Measurements from ENCODE around the gene GABARAPL1.

GABARAPL1 gene

GRCh38 chr12:10252201-10252600 lies 39.5 kb downstream of the GABARAPL1 start:
- no peak overlapping the region for H3K4me2 ChIP-seq (ENCODE audit: insufficient read depth, low read length, poor library complexity, severe bottlenecking)
- H4K8ac ChIP-seq (ENCODE audit: low read depth, low read length) = no peak overlapping the region
- H3K36me3 ChIP-seq (replicated peaks in 1 of 2; ENCODE audit: control insufficient read depth in 2 of 2, insufficient read depth in 2 of 2, low read length in 2 of 2) = no peaks in the 10 kb centered on the region
- H2BK15ac ChIP-seq (ENCODE audit: low read length) = no peak overlapping the region
- no peak overlapping the region for H3K4me3 ChIP-seq (ENCODE audit: low read length in 2 of 2)
- H2AFZ ChIP-seq (ENCODE audit: low read length) = no peak overlapping the region
- no peak overlapping the region for H3K4ac ChIP-seq (ENCODE audit: low read length)
- no peaks in the 10 kb centered on the region for H3K27me3 ChIP-seq (ENCODE audit: control insufficient read depth in 3 of 3, insufficient read depth in 3 of 3, low read depth in 1 of 3, low read length in 3 of 3)
- no peaks in the 10 kb centered on the region for H3K9me3 ChIP-seq (replicated peaks in 1 of 2; ENCODE audit: control insufficient read depth in 2 of 2, insufficient read depth in 1 of 2, low read depth in 1 of 2, low read length in 2 of 2)
- H2BK12ac ChIP-seq (ENCODE audit: low read length) = no peak overlapping the region
- DNase-seq (ENCODE audit: low spot score) = no peak
- no peak overlapping the region for H2AK5ac ChIP-seq (ENCODE audit: low read depth, low read length)
- H3K23ac ChIP-seq (ENCODE audit: low read depth, low read length, poor library complexity) = no peak overlapping the region
- no peak overlapping the region for H2BK120ac ChIP-seq (ENCODE audit: low read depth, low read length)
- H3K18ac ChIP-seq (ENCODE audit: low read length) = no peak overlapping the region
- WGBS, 2 donors (ENCODE audit: extremely low coverage in 2 of 2, insufficient read length in 2 of 2, insufficient replicate concordance in 1 of 2) = no CpG with 5 or more reads among the region's 4 CpGs
- H2BK5ac ChIP-seq (ENCODE audit: low read length) = no peak overlapping the region
- H4K91ac ChIP-seq (ENCODE audit: low read depth, low read length, poor library complexity) = no peak overlapping the region
- no peak overlapping the region for H3K27ac ChIP-seq (replicated peaks; ENCODE audit: low read length)
- no peak overlapping the region for H3K14ac ChIP-seq (ENCODE audit: low read length)
- H3K9ac ChIP-seq (ENCODE audit: low read depth, low read length, poor library complexity) = no peak overlapping the region
- H3K79me1 ChIP-seq (ENCODE audit: low read depth, low read length) = no peaks in the 10 kb centered on the region
- no peaks in the 10 kb centered on the region for H3K4me1 ChIP-seq (ENCODE audit: control insufficient read depth in 2 of 2, insufficient read depth in 1 of 2, low read depth in 1 of 2, low read length in 2 of 2)

DNA sequence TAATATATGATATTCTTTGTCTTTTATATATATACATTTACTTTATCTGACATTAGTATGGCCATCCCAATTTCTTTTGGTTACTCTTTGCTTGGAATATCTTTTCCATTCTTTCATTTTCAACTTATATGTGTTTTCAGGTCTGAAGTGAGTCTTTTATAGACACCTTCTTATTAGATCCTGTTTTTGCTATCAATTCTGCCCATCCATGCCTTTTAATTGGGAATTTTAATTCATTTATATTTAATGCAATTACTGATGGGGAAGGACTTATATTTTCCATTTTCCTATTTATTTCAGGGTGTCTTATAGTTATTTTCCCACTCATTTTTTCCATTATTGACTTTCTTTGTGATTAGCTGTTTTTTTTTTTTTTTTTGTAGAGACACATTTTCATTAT lies 43.4 kb downstream of the GABARAPL1 start:
- Histone ChIP-seq H3K4me3 (ENCODE audit: low read length in 2 of 2) (no peak overlapping the region), H3K23ac (ENCODE audit: low read depth, low read length, poor library complexity) (no peak overlapping the region), H3K79me1 (ENCODE audit: low read depth, low read length) (no peaks in the 10 kb centered on the region), H2AK5ac (ENCODE audit: low read depth, low read length) (no peak overlapping the region), H3K9me3 (replicated peaks in 1 of 2; ENCODE audit: control insufficient read depth in 2 of 2, insufficient read depth in 1 of 2, low read depth in 1 of 2, low read length in 2 of 2) (no peaks in the 10 kb centered on the region), H2BK15ac (ENCODE audit: low read length) (no peak overlapping the region), H2BK12ac (ENCODE audit: low read length) (no peak overlapping the region), H4K8ac (ENCODE audit: low read depth, low read length) (no peak overlapping the region), H3K4ac (ENCODE audit: low read length) (no peak overlapping the region), H3K4me1 (ENCODE audit: control insufficient read depth in 2 of 2, insufficient read depth in 1 of 2, low read depth in 1 of 2, low read length in 2 of 2) (no peaks in the 10 kb centered on the region), H4K91ac (ENCODE audit: low read depth, low read length, poor library complexity) (no peak overlapping the region), H3K14ac (ENCODE audit: low read length) (no peak overlapping the region), H2AFZ (ENCODE audit: low read length) (no peak overlapping the region), H3K18ac (ENCODE audit: low read length) (no peak overlapping the region), H3K27me3 (ENCODE audit: control insufficient read depth in 3 of 3, insufficient read depth in 3 of 3, low read depth in 1 of 3, low read length in 3 of 3) (no peaks in the 10 kb centered on the region), H2BK5ac (ENCODE audit: low read length) (no peak overlapping the region), H3K27ac (replicated peaks; ENCODE audit: low read length) (no peak overlapping the region), H2BK120ac (ENCODE audit: low read depth, low read length) (no peak overlapping the region), H3K9ac (ENCODE audit: low read depth, low read length, poor library complexity) (no peak overlapping the region), H3K4me2 (ENCODE audit: insufficient read depth, low read length, poor library complexity, severe bottlenecking) (no peak overlapping the region), H3K36me3 (replicated peaks in 1 of 2; ENCODE audit: control insufficient read depth in 2 of 2, insufficient read depth in 2 of 2, low read length in 2 of 2) (no peaks in the 10 kb centered on the region)
- DNase-seq (ENCODE audit: low spot score) = no peak

GRCh38 chr12:10260927-10261326 lies 48.2 kb downstream of the GABARAPL1 start:
- Histone ChIP-seq H3K27ac (replicated peaks; ENCODE audit: low read length) (no peak overlapping the region), H3K4me1 (ENCODE audit: control insufficient read depth in 2 of 2, insufficient read depth in 1 of 2, low read depth in 1 of 2, low read length in 2 of 2) (no peaks in the 10 kb centered on the region), H3K14ac (ENCODE audit: low read length) (no peak overlapping the region), H4K8ac (ENCODE audit: low read depth, low read length) (no peak overlapping the region), H2BK5ac (ENCODE audit: low read length) (no peak overlapping the region), H3K4ac (ENCODE audit: low read length) (no peak overlapping the region), H2BK15ac (ENCODE audit: low read length) (no peak overlapping the region), H2BK120ac (ENCODE audit: low read depth, low read length) (no peak overlapping the region), H2AK5ac (ENCODE audit: low read depth, low read length) (no peak overlapping the region), H4K91ac (ENCODE audit: low read depth, low read length, poor library complexity) (no peak overlapping the region), H3K4me2 (ENCODE audit: insufficient read depth, low read length, poor library complexity, severe bottlenecking) (no peak overlapping the region), H3K36me3 (replicated peaks in 1 of 2; ENCODE audit: control insufficient read depth in 2 of 2, insufficient read depth in 2 of 2, low read length in 2 of 2) (no peaks in the 10 kb centered on the region), H3K79me1 (ENCODE audit: low read depth, low read length) (no peaks in the 10 kb centered on the region), H3K9ac (ENCODE audit: low read depth, low read length, poor library complexity) (no peak overlapping the region), H3K23ac (ENCODE audit: low read depth, low read length, poor library complexity) (no peak overlapping the region), H2AFZ (ENCODE audit: low read length) (no peak overlapping the region), H3K4me3 (ENCODE audit: low read length in 2 of 2) (no peak overlapping the region), H3K18ac (ENCODE audit: low read length) (no peak overlapping the region), H3K9me3 (replicated peaks in 1 of 2; ENCODE audit: control insufficient read depth in 2 of 2, insufficient read depth in 1 of 2, low read depth in 1 of 2, low read length in 2 of 2) (no peaks in the 10 kb centered on the region), H2BK12ac (ENCODE audit: low read length) (no peak overlapping the region), H3K27me3 (ENCODE audit: control insufficient read depth in 3 of 3, insufficient read depth in 3 of 3, low read depth in 1 of 3, low read length in 3 of 3) (no peaks in the 10 kb centered on the region)
- WGBS, 2 donors (ENCODE audit: extremely low coverage in 2 of 2, insufficient read length in 2 of 2, insufficient replicate concordance in 1 of 2) = no CpG with 5 or more reads among the region's 1 CpG
- no peak for DNase-seq (ENCODE audit: low spot score)

DNA sequence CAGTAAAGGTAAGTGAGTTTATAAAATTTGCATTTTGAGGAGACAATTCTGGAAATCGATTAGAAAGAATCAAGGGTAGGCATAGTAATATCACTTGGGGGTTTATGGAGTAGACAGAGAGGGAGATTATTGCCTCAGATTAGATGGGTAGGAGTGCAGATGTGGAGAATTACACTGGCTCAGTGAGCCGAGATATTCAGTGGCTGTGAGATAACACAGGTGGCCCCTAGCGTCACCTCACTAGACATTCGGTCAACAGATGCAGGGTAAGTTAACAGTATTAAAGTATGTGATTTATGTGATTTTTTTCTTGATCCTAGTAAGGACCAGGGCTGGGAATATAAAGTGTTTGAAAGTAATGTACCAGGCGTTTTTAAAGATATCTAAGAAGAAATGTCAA lies 55.4 kb downstream of the GABARAPL1 start:
- no peak overlapping the region for H4K8ac ChIP-seq (ENCODE audit: low read depth, low read length)
- no peak overlapping the region for H2AFZ ChIP-seq (ENCODE audit: low read length)
- H3K9ac ChIP-seq (ENCODE audit: low read depth, low read length, poor library complexity) = no peak overlapping the region
- H3K79me1 ChIP-seq (ENCODE audit: low read depth, low read length) = no peaks in the 10 kb centered on the region
- H2BK120ac ChIP-seq (ENCODE audit: low read depth, low read length) = no peak overlapping the region
- no peak overlapping the region for H2BK15ac ChIP-seq (ENCODE audit: low read length)
- H3K18ac ChIP-seq (ENCODE audit: low read length) = no peak overlapping the region
- no peak overlapping the region for H4K91ac ChIP-seq (ENCODE audit: low read depth, low read length, poor library complexity)
- no peak overlapping the region for H3K23ac ChIP-seq (ENCODE audit: low read depth, low read length, poor library complexity)
- no peaks in the 10 kb centered on the region for H3K4me1 ChIP-seq (ENCODE audit: control insufficient read depth in 2 of 2, insufficient read depth in 1 of 2, low read depth in 1 of 2, low read length in 2 of 2)
- no peak overlapping the region for H3K14ac ChIP-seq (ENCODE audit: low read length)
- no peak overlapping the region for H3K27ac ChIP-seq (replicated peaks; ENCODE audit: low read length)
- DNase-seq (ENCODE audit: low spot score) = no peak
- no peak overlapping the region for H2AK5ac ChIP-seq (ENCODE audit: low read depth, low read length)
- no peak overlapping the region for H3K4ac ChIP-seq (ENCODE audit: low read length)
- no peaks in the 10 kb centered on the region for H3K36me3 ChIP-seq (replicated peaks in 1 of 2; ENCODE audit: control insufficient read depth in 2 of 2, insufficient read depth in 2 of 2, low read length in 2 of 2)
- no peaks in the 10 kb centered on the region for H3K27me3 ChIP-seq (ENCODE audit: control insufficient read depth in 3 of 3, insufficient read depth in 3 of 3, low read depth in 1 of 3, low read length in 3 of 3)
- no peak overlapping the region for H3K4me3 ChIP-seq (ENCODE audit: low read length in 2 of 2)
- H3K9me3 ChIP-seq (replicated peaks in 1 of 2; ENCODE audit: control insufficient read depth in 2 of 2, insufficient read depth in 1 of 2, low read depth in 1 of 2, low read length in 2 of 2) = no peaks in the 10 kb centered on the region
- H2BK5ac ChIP-seq (ENCODE audit: low read length) = no peak overlapping the region
- no CpG with 5 or more reads among the region's 5 CpGs for WGBS, 2 donors (ENCODE audit: extremely low coverage in 2 of 2, insufficient read length in 2 of 2, insufficient replicate concordance in 1 of 2)
- H3K4me2 ChIP-seq (ENCODE audit: insufficient read depth, low read length, poor library complexity, severe bottlenecking) = no peak overlapping the region
- H2BK12ac ChIP-seq (ENCODE audit: low read length) = no peak overlapping the region

Data from neuronal stem cell (in vitro differentiated cells).